ENCODE measurements around the gene RABGGTB. TPM values are rescaled to one million over a fixed set of nuclear protein-coding genes. Genes with fewer than 3 reads are reported as not detected.

The RABGGTB gene
- total RNA-seq, 1 donor from 2014 or later = 17.7 TPM

GRCh38 chr1:75792091-75792490 lies 6.0 kb downstream of the RABGGTB start:
- intact Hi-C loops (cut with DNase I) = no loop called here
- Histone ChIP-seq H3K4me3 (no peak overlapping the region), H3K4me1 (peaks cover 10 to 17% of the 10 kb centered on the region in 2 donors), H3K27ac (no peak overlapping the region), H3K27me3 (no peaks in the 10 kb centered on the region), H3K36me3 (peaks cover 46 to 73% of the 10 kb centered on the region in 2 donors), H3K9me3 (no peaks in the 10 kb centered on the region)
- DNase-seq (ENCODE audit: low spot score in 2 of 2) = no peak
- TF ChIP-seq CTCF (IDR thresholded peaks at IDR 0.05) = no peak

GRCh38 chr1:75794382-75794781 lies 8.3 kb downstream of the RABGGTB start:
- Histone ChIP-seq H3K36me3 (peaks cover 46 to 84% of the 10 kb centered on the region in 2 donors), H3K27me3 (no peaks in the 10 kb centered on the region), H3K27ac (no peak overlapping the region), H3K4me1 (peaks cover 5 to 9% of the 10 kb centered on the region in 2 donors), H3K4me3 (no peak overlapping the region), H3K9me3 (no peaks in the 10 kb centered on the region)
- intact Hi-C loops (cut with DNase I) = no loop called here
- DNase-seq (ENCODE audit: low spot score in 2 of 2) = no peak
- TF ChIP-seq CTCF (IDR thresholded peaks at IDR 0.05) = no peak

- intact Hi-C loops (cut with DNase I) = no loop called here
- DNase-seq (ENCODE audit: low spot score in 2 of 2) = no peak
- no peak for TF ChIP-seq CTCF (IDR thresholded peaks at IDR 0.05)
- Histone ChIP-seq H3K4me1 (peaks cover 2 to 3% of the 10 kb centered on the region in 2 donors), H3K9me3 (no peaks in the 10 kb centered on the region), H3K27ac (no peak overlapping the region), H3K4me3 (no peak overlapping the region), H3K36me3 (peaks cover 43 to 74% of the 10 kb centered on the region in 2 donors), H3K27me3 (no peaks in the 10 kb centered on the region)
These were observed 9.7 kb downstream of the RABGGTB start for GRCh38 chr1:75795703-75796193.

GRCh38 chr1:75796376-75797272 lies 10.6 kb downstream of the RABGGTB start, which contains the start of gene MSH4:
Gene MSH4, plus strand, starts transcription at chr1:75796882. Its CDS starts 104 bp downstream, at chr1:75796986.
- Histone ChIP-seq H3K27me3 (no peaks in the 10 kb centered on the region), H3K9me3 (no peaks in the 10 kb centered on the region), H3K4me1 (no peaks in the 10 kb centered on the region), H3K4me3 (no peak within 1 kb of the TSS), H3K27ac (no peak within 1 kb of the TSS), H3K36me3 (peaks cover 39 to 66% of the 10 kb centered on the region in 2 donors)
- no peak for DNase-seq (ENCODE audit: low spot score in 2 of 2)
- intact Hi-C loops (cut with DNase I) = no loop called here
- no peak for TF ChIP-seq CTCF (IDR thresholded peaks at IDR 0.05)

GRCh38 chr1:75797273-75797588 lies 11.2 kb downstream of the RABGGTB start:
- Histone ChIP-seq H3K9me3 (no peaks in the 10 kb centered on the region), H3K4me1 (no peaks in the 10 kb centered on the region), H3K27me3 (no peaks in the 10 kb centered on the region), H3K27ac (no peak overlapping the region), H3K36me3 (peaks cover 35 to 60% of the 10 kb centered on the region in 2 donors), H3K4me3 (no peak overlapping the region)
- TF ChIP-seq CTCF (IDR thresholded peaks at IDR 0.05) = no peak
- intact Hi-C loops (cut with DNase I) = no loop called here
- DNase-seq (ENCODE audit: low spot score in 2 of 2) = no peak
